Ishikawa (cell line): ENCODE measurements around the gene GXYLT1.

Experiments used
- CEBPB ChIP-seq: IDR thresholded peaks from 2 replicates; pipeline ENCODE4 v1.6.1; 2012
- EGR1 ChIP-seq: IDR thresholded peaks from 2 replicates; pipeline ENCODE4 v1.6.1; 2012
- FOXM1 ChIP-seq: IDR thresholded peaks from 2 replicates; pipeline ENCODE4 v1.6.1; 2012; ENCODE audit warnings: low read depth, borderline replicate concordance
- NFIC ChIP-seq: IDR thresholded peaks from 2 replicates; pipeline ENCODE4 v1.6.1; 2012
- TAF1 ChIP-seq: IDR thresholded peaks from 2 replicates; pipeline ENCODE4 v1.6.1; 2012; ENCODE audit warnings: low read depth, mild to moderate bottlenecking
- TEAD4 ChIP-seq: IDR thresholded peaks from 2 replicates; pipeline ENCODE4 v1.6.1; 2012
- YY1 ChIP-seq: IDR thresholded peaks from 2 replicates; pipeline ENCODE4 v1.6.1; 2012; ENCODE audit warnings: low read depth
- ZBTB7A ChIP-seq: IDR thresholded peaks from 2 replicates; pipeline ENCODE4 v1.6.1; 2012; ENCODE audit warnings: low read depth
- TF ChIP-seq, protein P1 (sequence below): IDR thresholded peaks from 2 replicates; pipeline ENCODE4 v1.6.1; 2012

DNA sequence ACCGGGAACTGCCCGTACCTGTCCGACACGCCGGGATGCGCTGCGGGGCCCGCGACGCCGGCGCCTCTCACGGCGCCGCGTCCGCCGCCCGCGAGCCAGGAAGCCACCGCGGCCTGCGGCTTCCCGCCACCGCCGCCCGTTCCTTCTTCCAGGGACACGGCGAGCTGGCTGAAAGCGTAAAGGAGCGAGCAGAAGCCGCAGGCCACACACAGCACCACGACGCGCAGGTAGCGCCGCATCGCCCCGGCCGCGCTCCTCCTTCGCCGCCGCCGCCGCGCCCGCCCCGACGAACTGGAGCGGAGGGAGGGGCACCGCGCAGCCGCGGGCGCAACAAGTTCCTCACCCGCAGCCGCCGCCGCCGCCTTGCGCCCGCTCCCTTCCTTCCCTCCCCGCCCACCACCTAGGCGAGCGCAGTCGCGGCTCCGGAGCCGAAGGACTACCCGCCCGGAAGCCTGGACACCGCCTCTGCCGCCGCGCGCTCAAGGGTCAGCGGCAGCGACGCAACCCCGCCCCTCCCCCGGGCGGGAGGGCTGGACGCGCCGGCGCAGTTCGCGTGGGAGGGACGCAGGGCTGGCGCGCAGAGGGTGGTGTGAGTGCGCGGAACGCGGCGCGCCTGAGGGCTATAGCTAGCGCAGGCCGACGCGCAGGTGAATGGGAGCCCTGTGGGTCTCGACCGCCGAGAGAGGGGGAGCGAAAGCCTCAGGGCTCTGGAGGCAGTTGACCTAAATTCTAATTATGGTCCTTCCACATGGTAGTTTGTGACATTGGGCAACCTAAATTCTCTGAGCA lies at the start of gene GXYLT1:
- TF ChIP-seq NFIC = no peak
- TF ChIP-seq FOXM1 = no peak
- peak; percentile 89 for TF ChIP-seq EGR1
- TF ChIP-seq CEBPB = no peak
- TF ChIP-seq, protein P1, sequence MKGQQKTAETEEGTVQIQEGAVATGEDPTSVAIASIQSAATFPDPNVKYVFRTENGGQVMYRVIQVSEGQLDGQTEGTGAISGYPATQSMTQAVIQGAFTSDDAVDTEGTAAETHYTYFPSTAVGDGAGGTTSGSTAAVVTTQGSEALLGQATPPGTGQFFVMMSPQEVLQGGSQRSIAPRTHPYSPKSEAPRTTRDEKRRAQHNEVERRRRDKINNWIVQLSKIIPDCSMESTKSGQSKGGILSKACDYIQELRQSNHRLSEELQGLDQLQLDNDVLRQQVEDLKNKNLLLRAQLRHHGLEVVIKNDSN = peak; percentile 16; the same call in 1 of the 2 replicates
- TF ChIP-seq TEAD4 = no peak
- TF ChIP-seq TAF1 = peak; percentile 85; the same call in 1 of the 2 replicates
- TF ChIP-seq ZBTB7A = no peak; the same call in 1 of the 2 replicates
- no peak for TF ChIP-seq YY1
